ENCODE results near the gene EXOC2. TPM values are rescaled to one million over a fixed set of nuclear protein-coding genes. Genes with fewer than 3 reads are reported as not detected.

EXOC2 gene
- total RNA-seq, 1 donor from 2014 or later: 29.8 TPM

DNA sequence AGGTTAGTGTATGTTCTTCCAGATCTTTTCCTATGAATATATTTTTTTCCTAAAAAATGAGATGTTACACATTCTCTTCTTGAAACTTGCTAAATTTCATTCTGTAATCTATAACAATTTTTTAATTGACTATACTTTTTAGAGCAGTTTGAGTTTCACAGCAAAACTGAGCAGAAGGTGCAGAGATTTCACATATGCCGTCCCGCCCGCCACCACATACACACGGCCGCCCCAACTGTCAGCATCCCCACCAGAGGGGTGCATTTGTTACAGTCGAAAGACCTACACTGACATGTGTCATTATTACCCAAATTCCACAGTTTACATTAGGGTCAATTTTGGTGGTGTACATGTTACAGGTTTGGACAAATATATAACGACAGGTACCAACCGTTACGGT is 184.9 kb downstream of the EXOC2 start:
- Mint-ChIP-seq H3K9me3 (no peaks in the 10 kb centered on the region), H3K4me1 (peaks cover 39% of the 10 kb centered on the region), H3K4me3 (no peak overlapping the region), H3K36me3 (ENCODE audit: low read depth) (peaks cover 23% of the 10 kb centered on the region), H3K27ac (peak overlapping the region; percentile 30), H3K27me3 (no peaks in the 10 kb centered on the region)
- DNase-seq: no peak
- ATAC-seq (ENCODE audit: low read depth): no peak
- POLR2A ChIA-PET: interaction anchor here (1.0 kb wide), 1 partner anchor 19 kb away, joined by 3 read pairs; no protein-coding TSS in a partner anchor
- TF ChIP-seq, protein P1, sequence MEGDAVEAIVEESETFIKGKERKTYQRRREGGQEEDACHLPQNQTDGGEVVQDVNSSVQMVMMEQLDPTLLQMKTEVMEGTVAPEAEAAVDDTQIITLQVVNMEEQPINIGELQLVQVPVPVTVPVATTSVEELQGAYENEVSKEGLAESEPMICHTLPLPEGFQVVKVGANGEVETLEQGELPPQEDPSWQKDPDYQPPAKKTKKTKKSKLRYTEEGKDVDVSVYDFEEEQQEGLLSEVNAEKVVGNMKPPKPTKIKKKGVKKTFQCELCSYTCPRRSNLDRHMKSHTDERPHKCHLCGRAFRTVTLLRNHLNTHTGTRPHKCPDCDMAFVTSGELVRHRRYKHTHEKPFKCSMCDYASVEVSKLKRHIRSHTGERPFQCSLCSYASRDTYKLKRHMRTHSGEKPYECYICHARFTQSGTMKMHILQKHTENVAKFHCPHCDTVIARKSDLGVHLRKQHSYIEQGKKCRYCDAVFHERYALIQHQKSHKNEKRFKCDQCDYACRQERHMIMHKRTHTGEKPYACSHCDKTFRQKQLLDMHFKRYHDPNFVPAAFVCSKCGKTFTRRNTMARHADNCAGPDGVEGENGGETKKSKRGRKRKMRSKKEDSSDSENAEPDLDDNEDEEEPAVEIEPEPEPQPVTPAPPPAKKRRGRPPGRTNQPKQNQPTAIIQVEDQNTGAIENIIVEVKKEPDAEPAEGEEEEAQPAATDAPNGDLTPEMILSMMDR (IDR thresholded peaks at IDR 0.05): no peak
- CTCF ChIA-PET: no interaction called here
- intact Hi-C loops (cut with micrococcal nuclease): no loop called here

DNA sequence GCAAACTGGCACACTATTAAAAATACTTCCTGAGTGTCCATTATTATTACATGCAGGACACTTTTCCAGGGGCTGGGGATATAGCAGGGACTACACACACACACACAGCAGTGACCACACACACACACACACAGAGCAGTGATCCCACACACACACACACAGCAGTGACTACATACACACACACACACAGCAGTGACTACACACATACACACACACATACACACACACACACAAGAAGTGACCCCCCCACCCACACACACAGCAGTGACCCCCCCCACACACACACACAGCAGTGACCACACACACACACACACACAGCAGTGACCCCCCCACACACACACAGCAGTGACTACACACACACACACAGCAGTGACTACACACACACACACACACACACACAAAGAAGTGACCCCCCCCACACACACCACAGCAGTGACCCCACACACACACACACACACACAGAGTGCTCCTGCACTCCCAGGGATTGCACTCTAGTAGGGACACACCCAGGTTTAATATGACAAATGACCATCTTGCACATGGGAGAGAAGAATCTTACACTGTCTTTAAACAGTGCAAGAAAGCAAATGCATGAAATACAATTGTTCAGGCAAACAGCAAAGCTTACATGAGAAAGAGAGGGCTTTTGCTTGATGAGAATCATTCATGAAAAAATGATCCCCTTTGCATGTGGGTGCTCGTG is 185.9 kb downstream of the EXOC2 start:
- ATAC-seq (ENCODE audit: low read depth) (no peak), DNase-seq (no peak)
- Mint-ChIP-seq H3K36me3 (ENCODE audit: low read depth) (peaks cover 19% of the 10 kb centered on the region), H3K9me3 (no peaks in the 10 kb centered on the region), H3K4me1 (peaks cover 47% of the 10 kb centered on the region), H3K4me3 (no peak overlapping the region), H3K27ac (peak overlapping the region; percentile 47), H3K27me3 (no peaks in the 10 kb centered on the region)
- ChIA-PET POLR2A (interaction anchor here (1.0 kb wide), 1 partner anchor 18 kb away, joined by 3 read pairs; no protein-coding TSS in a partner anchor), CTCF (no interaction called here)
- TF ChIP-seq, protein P1 (IDR thresholded peaks at IDR 0.05): no peak
- intact Hi-C loops (cut with micrococcal nuclease): loop anchor here (2.0 kb wide), 1 partner anchor 32 kb away; no protein-coding TSS in a partner anchor

DNA sequence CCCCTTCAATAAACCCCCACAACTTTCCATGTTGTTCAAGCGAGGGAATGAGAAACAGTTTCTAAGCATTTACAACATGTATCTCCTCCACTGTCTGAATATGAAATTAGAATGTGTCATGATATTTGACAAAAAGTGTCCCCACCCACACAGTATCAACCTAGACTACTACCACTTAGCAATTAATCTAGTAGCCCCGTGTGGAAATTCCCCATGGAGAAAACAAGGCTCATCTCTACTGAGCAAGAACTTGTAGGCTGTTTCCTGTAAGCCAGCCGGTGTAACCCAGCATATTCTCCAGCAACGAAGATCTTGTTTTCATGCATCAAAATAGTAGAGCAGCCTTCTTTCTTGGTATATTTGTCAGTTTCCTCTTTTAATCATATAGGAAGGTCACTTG is 186.4 kb downstream of the EXOC2 start:
- DNase-seq (no peak), ATAC-seq (ENCODE audit: low read depth) (peak; percentile 69)
- intact Hi-C loops (cut with micrococcal nuclease): loop anchor here (2.0 kb wide), 1 partner anchor 32 kb away; no protein-coding TSS in a partner anchor
- Mint-ChIP-seq H3K27me3 (no peaks in the 10 kb centered on the region), H3K9me3 (no peaks in the 10 kb centered on the region), H3K4me3 (peak overlapping the region; percentile 2), H3K4me1 (peaks cover 53% of the 10 kb centered on the region), H3K36me3 (ENCODE audit: low read depth) (peaks cover 17% of the 10 kb centered on the region), H3K27ac (peak overlapping the region; percentile 47)
- ChIA-PET POLR2A (no interaction called here), CTCF (no interaction called here)
- TF ChIP-seq, protein P1 (IDR thresholded peaks at IDR 0.05): no peak

DNA sequence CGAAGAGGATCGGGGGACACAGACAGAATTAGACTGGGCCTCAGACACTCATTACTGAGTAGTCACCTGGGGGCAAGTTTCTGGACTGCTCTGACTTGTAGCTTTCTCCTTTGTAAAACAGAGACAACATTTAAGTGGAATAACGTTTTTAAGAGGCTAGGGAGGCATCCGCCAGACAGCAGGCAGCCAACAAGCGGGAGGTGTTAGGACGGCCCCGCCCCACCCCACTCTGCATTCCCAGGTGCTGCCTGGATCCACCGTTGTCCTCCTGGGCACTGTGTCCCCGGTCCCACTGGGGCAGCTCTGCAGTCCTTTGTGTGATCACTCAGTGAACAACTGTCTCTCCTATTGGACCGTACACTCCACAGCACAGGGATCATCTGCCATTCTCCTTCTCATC is 187.6 kb downstream of the EXOC2 start:
- DNase-seq (no peak), ATAC-seq (ENCODE audit: low read depth) (no peak)
- Mint-ChIP-seq H3K27me3 (no peaks in the 10 kb centered on the region), H3K4me1 (peaks cover 56% of the 10 kb centered on the region), H3K4me3 (no peak overlapping the region), H3K27ac (no peak overlapping the region), H3K9me3 (no peaks in the 10 kb centered on the region), H3K36me3 (ENCODE audit: low read depth) (peaks cover 14% of the 10 kb centered on the region)
- CTCF ChIA-PET: no interaction called here
- POLR2A ChIA-PET: interaction anchor here (1.2 kb wide), 1 partner anchor 114 kb away, joined by 3 read pairs; the partner anchor contains the start of gene IRF4
- intact Hi-C loops (cut with micrococcal nuclease): no loop called here
- TF ChIP-seq, protein P1 (IDR thresholded peaks at IDR 0.05): no peak

DNA sequence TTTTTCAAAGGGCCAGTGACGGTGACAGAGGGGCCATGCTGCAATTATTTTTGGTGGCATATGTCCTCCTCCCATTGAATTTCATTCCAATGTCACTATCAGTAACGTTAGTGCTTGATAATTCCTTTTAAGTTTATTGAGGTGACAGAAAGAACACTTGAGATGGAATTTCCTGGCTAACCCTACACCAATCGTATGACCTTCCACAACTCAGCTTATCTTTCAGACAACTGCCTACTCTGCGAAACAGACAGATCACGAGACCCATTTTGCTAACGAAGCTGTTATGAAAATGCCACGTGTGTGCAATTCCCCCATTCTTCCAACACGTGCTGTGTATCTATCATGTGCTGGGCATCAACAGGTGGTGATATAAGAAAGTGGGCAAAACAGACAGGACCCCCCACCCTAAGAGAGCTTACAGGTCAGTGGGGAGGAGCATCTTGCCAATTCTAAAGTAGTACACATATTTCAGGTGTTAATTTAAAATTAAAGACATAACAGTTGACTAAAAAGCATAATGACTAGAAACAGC is 188.4 kb downstream of the EXOC2 start:
- DNase-seq (no peak), ATAC-seq (ENCODE audit: low read depth) (no peak)
- intact Hi-C loops (cut with micrococcal nuclease): loop anchor here (5.0 kb wide), 1 partner anchor 112 kb away; the partner anchor contains the start of gene IRF4
- Mint-ChIP-seq H3K9me3 (no peaks in the 10 kb centered on the region), H3K4me1 (peaks cover 56% of the 10 kb centered on the region), H3K27ac (no peak overlapping the region), H3K27me3 (no peaks in the 10 kb centered on the region), H3K36me3 (ENCODE audit: low read depth) (peaks cover 14% of the 10 kb centered on the region), H3K4me3 (no peak overlapping the region)
- POLR2A ChIA-PET: interaction anchor here (1.2 kb wide), 1 partner anchor 113 kb away, joined by 3 read pairs; the partner anchor contains the start of gene IRF4
- TF ChIP-seq, protein P1 (IDR thresholded peaks at IDR 0.05): no peak
- CTCF ChIA-PET: no interaction called here
